Kidney (tissue), 14 donors: Measurements from ENCODE around the gene SDK1. TPM values are rescaled to one million over a fixed set of nuclear protein-coding genes. Genes with fewer than 3 reads are reported as not detected.
A peak's percentile ranks its signal among the peaks of the same experiment; 100 is the strongest.

Experiments used
- DNase-seq, 5 donors: peaks; one replicate each; pipeline ENCODE4 v3.0.0-alpha.2; 2013 to 2020
- FAIRE-seq: peaks from 2 replicates; lab custom pipeline; 2012; peaks lifted over from hg19 to GRCh38; lab: Jason Lieb, UNC
- H3K27ac ChIP-seq, 2 donors: one replicate each; pipeline ENCODE4 v1.7.0; 2013; ENCODE audit warnings: low read depth in 2 of 2, low read length in 2 of 2, inconsistent platforms in 1 of 2
- H3K27me3 ChIP-seq: one replicate; pipeline ENCODE4 v1.7.1; 2013; ENCODE audit warnings: low read length, inconsistent platforms; ENCODE audit not compliant: control insufficient read depth, insufficient read depth
- H3K36me3 ChIP-seq, 3 donors: one replicate each; pipeline versions ENCODE4 v1.7.0 to v1.7.1; 2013; ENCODE audit warnings: low read length in 3 of 3, control low read depth in 1 of 3, inconsistent platforms in 1 of 3; ENCODE audit not compliant: insufficient read depth in 3 of 3, control insufficient read depth in 2 of 3
- H3K4me1 ChIP-seq, 3 donors: one replicate each; pipeline versions ENCODE4 v1.7.0 to v1.7.1; 2013; ENCODE audit warnings: low read length in 3 of 3, inconsistent platforms in 1 of 3, low read depth in 1 of 3; ENCODE audit not compliant: control insufficient read depth in 2 of 3, insufficient read depth in 2 of 3
- H3K4me3 ChIP-seq, 3 donors: one replicate each; pipeline versions ENCODE4 v1.7.0 to v1.8.1; 2013; ENCODE audit warnings: low read length in 3 of 3, control low read depth in 1 of 3, inconsistent platforms in 1 of 3
- H3K9ac ChIP-seq, 3 donors: one replicate each; pipeline versions ENCODE4 v1.7.0 to v1.7.1; 2013; ENCODE audit warnings: low read length in 3 of 3, control low read depth in 1 of 3, inconsistent platforms in 1 of 3
- H3K9me3 ChIP-seq, 3 donors: one replicate each; pipeline versions ENCODE4 v1.7.0 to v1.7.1; 2013; ENCODE audit warnings: low read length in 3 of 3, control low read depth in 1 of 3, inconsistent platforms in 1 of 3; ENCODE audit not compliant: control insufficient read depth in 2 of 3, insufficient read depth in 1 of 3
- CTCF ChIP-seq: IDR thresholded peaks from 3 replicates; pipeline ENCODE4 v1.5.1; 2012; ENCODE audit warnings: mild to moderate bottlenecking, moderate library complexity, borderline replicate concordance; ENCODE audit not compliant: insufficient read depth; ENCODE audit errors: extremely low read depth
- intact Hi-C: fragments of 100-400 bp; cut with DNase I; formaldehyde crosslinking; loops from one replicate; pipeline ENCODE4 v1.11.1; 2022
- polyA plus RNA-seq: library from polyadenylated mRNA; stranded (reverse); fragments of 350-450 nt; fragmentation: Illumina TruSeq; extraction: RNeasy Lipid Tissue Mini Kit (QIAGEN cat#74804); gene quantifications from one replicate; pipeline ENCODE4 v1.2.3, GENCODE V29; 2014; ENCODE audit warnings: low read depth, low replicate concordance; ENCODE audit not compliant: insufficient read depth
- total RNA-seq: library from RNA; stranded (reverse); fragmentation: NEBNext Ultra II Directional; extraction: Animal tissue kit (Norgen Biotek cat#: 25700); gene quantifications from one replicate; pipeline ENCODE4 v1.2.1, GENCODE V29; 2021
- donor health status: control.
- donor health status: control.
- donor health status: control.
- donor health status: control.
- donor health status: control.
- donor health status: DM: yes; HTN: yes; CAD: no.
- donor health status: Normal renal cell carcinoma (clear cell type).

The SDK1 gene
- total and polyA plus RNA-seq, 2 donors from 2014 or later, result 2.0 to 38.3 TPM

GRCh38 chr7:3657206-3657605, 356.2 kb downstream of the SDK1 start:
- no peak overlapping the region for H3K27ac ChIP-seq
- no peak overlapping the region for H3K4me3 ChIP-seq
- intact Hi-C loops, result no loop called here
- TF ChIP-seq CTCF, result no peak
- no peaks in the 10 kb centered on the region for H3K9me3 ChIP-seq
- H3K4me1 ChIP-seq, result no peaks in the 10 kb centered on the region
- H3K9ac ChIP-seq, result no peak overlapping the region
- H3K27me3 ChIP-seq, result no peaks in the 10 kb centered on the region
- FAIRE-seq, result no peak
- no peak for DNase-seq
- no peaks in the 10 kb centered on the region for H3K36me3 ChIP-seq

GRCh38 chr7:3668743-3669142, 367.7 kb downstream of the SDK1 start:
- no peak for TF ChIP-seq CTCF

GRCh38 chr7:3670898-3671297, 369.8 kb downstream of the SDK1 start:
- Histone ChIP-seq H3K9ac (no peak overlapping the region), H3K27me3 (no peaks in the 10 kb centered on the region), H3K4me3 (no peak overlapping the region), H3K36me3 (no peaks in the 10 kb centered on the region), H3K27ac (no peak overlapping the region), H3K9me3 (no peaks in the 10 kb centered on the region), H3K4me1 (no peaks in the 10 kb centered on the region)
- no peak for TF ChIP-seq CTCF
- intact Hi-C loops, result no loop called here
- FAIRE-seq (no peak), DNase-seq (no peak)

More at GRCh38 chr7:3668743-3669142, 367.7 kb downstream of the SDK1 start:
- no peak overlapping the region for H3K4me3 ChIP-seq
- H3K4me1 ChIP-seq, result no peaks in the 10 kb centered on the region
- H3K27ac ChIP-seq, result no peak overlapping the region
- intact Hi-C loops, result no loop called here
- no peaks in the 10 kb centered on the region for H3K36me3 ChIP-seq
- no peaks in the 10 kb centered on the region for H3K9me3 ChIP-seq
- FAIRE-seq, result no peak
- no peaks in the 10 kb centered on the region for H3K27me3 ChIP-seq
- no peak for DNase-seq
- H3K9ac ChIP-seq, result no peak overlapping the region

GRCh38 chr7:3673524-3673923, 372.5 kb downstream of the SDK1 start:
- no peak overlapping the region for H3K27ac ChIP-seq
- intact Hi-C loops, result no loop called here
- peak in 2 of 5 donors; percentile 24 to 39 for DNase-seq
- no peaks in the 10 kb centered on the region for H3K9me3 ChIP-seq
- FAIRE-seq, result peak; percentile 15
- no peaks in the 10 kb centered on the region for H3K36me3 ChIP-seq
- H3K27me3 ChIP-seq, result no peaks in the 10 kb centered on the region
- no peaks in the 10 kb centered on the region for H3K4me1 ChIP-seq
- H3K4me3 ChIP-seq, result no peak overlapping the region
- no peak overlapping the region for H3K9ac ChIP-seq
- peak; percentile 21 for TF ChIP-seq CTCF
